SH-SY5Y (cell line): ENCODE measurements around the gene KCND1.

Experiments used
- GATA2 ChIP-seq: IDR thresholded peaks from 2 replicates; pipeline ENCODE4 v1.6.1; 2011; ENCODE audit warnings: mild to moderate bottlenecking, low read depth, low read length
- GATA3 ChIP-seq: IDR thresholded peaks from 2 replicates; pipeline ENCODE4 v1.6.1; 2011; ENCODE audit warnings: low read depth, mild to moderate bottlenecking, low read length, moderate library complexity

DNA sequence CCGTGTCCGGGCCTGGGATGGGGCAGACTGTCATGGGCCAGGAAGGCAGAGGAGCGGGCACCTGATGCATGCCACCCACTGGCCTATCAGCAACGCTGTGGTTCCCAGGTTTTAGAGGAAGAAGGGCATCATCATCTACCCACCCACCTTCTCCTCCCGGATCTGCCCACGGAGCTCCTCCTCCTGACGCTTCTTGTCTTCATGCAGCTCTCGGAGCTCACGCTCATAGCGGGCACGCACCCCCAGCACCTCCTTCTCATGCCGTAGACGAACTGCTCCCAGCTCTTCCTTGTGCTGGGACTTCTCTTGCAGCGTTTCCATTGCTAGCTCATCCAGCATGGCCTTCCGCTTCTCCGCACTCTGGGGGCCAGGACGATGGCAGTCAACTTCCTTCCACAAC lies 11.4 kb upstream of the KCND1 start:
- no peak for TF ChIP-seq GATA3
- TF ChIP-seq GATA2 = no peak
